DMS53 (cell line): Measurements from ENCODE around the gene CDH4.

Experiments
- DNase-seq: peaks from one replicate; lab custom pipeline; 2025; lab: John Stamatoyannopoulos, UW

The CDH4 gene

DNA sequence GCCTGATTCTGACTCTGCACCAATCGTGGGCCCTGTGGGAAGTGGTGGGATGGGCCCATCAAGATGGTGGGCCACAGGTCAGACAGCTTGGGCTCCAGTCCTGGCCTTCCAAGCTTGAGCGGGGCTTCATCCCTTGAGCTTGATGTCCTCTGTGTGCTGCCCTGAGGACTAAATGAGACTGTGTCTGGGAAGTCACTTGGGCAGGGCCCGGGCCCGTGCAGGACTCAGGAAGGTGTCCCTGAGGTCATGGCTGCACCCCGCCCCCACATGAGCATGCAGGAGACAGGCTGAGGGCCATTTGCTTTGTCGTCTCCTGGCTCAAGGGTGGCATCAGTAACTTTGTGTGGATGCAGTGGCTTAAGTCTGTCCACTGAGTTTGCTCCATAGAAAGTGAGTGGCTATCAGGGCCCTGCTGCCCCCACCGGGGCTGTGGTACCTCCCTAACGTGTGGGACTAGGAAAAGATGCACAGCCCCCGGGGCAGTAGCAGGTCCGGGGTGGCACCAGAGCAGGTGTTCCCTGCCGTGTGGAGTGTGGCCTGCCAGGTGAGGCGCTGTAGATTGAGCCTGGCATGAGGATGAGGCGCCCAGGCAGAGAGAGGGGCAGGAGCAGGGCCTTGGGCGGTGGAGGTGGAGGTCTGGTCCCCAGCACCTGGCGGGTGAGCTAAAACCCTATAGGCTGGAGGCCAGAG, 515.0 kb downstream of the CDH4 start:
- no peak for DNase-seq

DNA sequence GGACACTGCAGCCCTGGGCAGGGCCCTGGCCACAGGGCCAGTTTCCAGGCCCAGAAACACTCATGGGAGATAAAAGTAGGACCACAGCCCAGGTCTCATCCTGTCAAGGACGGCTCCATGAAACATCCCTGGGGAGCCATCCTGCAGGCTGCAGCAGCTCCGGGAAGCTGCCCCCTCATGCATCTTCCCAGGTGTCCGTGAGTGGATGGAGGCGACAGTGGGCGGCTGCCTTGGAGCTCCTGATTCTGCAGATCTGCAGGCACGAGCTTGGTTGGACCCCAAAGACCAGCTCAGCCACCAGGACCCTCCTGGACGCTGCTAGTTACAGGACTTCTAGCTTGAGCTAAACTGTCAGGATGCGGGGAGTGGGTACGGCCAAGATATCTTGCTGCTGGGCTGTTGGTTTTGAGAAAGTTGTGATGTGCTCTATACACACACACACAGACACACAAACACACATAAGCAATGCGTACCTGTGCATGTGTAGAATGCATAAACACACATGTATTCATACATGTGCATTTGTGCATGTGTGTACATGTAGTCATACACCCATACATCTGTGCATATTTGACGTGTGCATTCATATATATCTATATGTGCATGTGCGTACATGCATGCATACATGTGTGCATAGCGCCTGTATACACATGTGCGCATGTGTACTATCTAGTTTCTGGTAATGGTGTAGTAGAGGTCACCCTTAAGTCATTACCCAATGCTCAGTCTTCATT, 515.9 kb downstream of the CDH4 start:
- DNase-seq, result no peak

DNA sequence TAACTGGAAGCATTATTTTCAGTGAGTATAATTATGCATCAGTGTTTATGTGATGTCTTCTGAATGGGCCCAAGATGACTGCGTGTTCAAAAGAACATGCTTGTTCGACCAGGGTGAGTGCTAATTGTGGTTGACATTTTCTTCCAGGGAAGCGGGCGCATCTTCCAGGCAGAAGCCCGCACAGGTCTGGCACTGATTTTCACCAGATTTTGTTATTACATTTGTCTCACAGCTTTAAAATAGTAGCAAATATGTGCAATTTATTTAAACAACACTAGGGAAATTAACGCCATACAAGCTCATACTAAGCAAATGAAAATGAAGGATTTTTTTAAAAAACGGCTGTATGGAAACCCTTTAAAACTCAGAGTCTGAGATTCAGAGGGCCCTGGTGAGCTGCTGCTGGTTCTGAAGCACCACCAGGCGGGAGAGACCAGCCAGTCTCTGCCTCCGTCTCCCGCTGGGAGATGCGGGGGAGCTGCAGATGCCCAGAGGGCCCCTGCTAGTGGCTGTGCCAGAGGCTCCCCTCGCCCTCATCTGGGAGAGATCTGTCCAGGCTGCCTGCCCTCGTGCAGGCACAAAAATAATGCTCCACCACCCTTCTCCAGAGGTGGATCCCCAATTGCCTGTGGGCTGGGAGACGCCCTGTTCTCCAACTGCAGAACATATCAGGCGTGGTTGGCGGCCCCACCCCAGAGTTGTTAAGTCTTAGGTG, 516.7 kb downstream of the CDH4 start:
- DNase-seq, result no peak

DNA sequence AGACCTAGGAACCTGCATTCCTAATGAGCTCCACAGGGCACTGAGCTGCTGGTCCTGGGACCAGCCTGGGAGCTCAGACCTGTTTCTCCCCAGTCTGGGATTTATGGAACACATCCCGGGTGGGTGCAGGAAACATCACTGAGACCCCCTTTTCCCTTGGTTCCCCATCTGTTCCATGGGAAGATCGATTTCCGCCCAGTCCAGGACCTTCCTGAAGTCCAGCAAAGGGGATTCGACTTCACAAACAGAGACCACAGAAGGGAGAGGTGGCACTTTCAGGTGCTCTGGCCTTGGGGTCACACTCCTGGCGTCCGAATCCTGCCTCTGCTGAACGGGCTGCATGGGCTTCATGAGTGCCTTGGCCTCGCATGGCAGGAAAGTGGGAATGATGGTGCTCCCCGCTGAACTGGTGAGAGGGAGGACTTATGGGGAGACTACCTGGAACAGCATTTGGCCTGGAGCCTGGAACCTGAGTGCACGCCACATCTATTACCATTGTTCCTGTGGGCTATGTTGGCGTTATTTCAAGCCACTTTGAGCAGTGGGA, 517.3 kb downstream of the CDH4 start:
- DNase-seq, result no peak

DNA sequence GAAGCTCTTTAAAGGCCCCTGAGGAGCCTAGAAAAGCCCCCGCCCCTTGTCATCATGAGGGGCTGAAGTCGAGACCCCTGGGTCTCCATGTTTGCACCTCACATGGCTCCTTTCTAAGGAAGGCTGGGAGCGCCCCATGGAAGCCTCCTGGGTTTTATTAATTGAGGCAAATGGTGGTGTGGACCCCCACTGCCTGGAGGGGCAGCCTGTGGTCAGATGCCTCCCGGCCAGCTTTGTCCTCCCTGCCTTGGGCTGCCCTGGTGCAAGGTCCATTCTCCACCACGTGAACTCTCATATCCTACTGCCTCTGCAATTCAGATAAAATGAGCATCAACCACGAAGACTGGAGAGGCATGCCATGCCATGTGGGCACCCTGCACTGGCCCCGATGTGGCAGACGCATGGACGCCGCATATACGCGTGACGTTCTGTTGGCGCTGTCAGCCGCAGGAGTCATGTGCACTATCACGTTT, 518.1 kb downstream of the CDH4 start:
- no peak for DNase-seq

DNA sequence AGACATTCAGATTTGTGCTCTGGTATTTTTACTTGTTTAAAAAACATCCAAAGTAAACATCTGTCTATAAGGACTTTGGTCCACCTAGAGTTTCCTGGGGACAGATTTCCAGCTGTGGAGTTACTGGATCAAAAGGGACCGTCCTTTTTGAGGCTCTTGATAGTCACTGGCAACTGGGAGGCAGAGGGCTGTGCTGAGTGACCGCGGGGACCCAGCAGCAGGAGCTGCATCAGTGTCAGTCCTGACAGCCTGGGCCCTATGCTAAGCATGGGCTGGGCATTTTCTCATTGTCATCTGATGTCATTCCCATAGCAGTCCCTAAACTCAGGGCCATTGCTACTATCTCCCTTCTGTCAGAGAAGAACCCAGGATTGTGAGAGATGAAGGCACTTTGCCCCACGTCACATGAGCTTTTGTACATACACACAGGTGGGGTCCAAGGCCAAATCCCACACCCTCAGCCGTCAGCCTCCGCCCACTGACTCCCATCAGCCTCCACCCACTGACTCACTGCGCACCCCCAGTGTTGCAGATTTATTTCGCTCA, 519.8 kb downstream of the CDH4 start:
- no peak for DNase-seq

DNA sequence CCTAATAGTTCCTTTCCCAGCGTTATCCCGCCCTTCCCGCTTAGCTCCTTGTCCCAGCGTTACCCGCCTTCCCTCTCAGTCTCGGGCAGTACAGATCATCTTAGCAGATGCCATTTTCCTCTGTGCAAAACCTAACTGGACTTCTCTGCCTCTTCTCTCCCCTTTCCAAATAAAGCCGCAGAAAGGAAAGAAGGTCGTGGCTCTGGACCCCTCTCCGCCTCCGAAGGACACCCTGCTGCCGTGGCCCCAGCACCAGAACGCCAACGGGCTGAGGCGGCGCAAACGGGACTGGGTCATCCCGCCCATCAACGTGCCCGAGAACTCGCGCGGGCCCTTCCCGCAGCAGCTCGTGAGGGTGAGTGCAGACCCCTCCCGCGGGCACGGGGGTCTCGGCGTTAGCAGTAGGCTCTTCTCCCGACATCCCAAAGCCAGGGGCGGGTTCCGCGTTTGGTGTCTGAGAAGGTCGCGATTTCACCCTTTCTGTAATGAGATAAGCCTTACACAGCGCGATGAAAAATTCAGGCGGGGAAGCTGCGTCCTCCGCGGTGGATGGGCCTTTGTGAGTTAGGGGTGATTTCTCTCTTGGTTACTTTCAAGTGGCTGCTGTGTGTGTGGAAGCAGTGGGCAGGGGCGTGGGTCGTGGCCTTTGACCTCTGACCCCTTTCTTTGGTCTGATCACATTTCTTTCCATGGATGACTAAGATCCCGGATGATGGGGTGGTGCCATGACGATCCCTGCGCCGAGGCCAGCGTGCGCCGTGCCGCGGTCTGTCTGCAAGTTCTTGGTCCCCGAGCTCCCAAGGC, 521.0 kb downstream of the CDH4 start:
- no peak for DNase-seq

DNA sequence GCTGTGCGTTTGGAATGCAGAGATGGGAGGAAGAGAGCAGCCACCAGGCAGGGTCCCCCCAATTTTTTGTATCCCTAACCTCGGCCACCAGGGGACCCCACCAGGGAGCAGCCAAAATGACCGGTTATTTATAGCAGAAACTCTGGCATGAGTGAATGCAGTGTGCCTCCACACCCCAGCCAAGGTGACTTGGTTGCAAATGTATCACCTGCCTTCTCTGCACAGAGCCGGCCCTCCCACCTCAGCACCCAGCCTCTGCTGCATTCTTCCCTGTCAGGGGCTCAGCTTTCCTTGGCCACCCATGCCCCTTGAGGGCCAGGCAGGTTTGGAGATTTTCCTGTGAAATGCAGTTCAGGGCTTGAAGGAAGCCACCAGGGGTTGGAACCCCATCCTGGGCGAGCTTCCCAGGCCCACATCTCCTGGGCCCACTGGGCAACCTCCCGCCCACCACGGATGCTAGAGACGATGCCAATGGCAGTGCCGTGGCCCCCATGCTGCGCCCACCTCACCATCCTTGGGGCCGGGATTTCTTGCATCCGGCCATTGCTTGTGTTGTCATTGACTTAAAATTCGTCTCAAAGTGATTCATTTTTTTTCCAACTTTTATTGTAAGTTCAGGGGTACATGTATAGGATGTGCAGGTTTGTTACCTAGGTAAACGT, 522.0 kb downstream of the CDH4 start:
- no peak for DNase-seq

DNA sequence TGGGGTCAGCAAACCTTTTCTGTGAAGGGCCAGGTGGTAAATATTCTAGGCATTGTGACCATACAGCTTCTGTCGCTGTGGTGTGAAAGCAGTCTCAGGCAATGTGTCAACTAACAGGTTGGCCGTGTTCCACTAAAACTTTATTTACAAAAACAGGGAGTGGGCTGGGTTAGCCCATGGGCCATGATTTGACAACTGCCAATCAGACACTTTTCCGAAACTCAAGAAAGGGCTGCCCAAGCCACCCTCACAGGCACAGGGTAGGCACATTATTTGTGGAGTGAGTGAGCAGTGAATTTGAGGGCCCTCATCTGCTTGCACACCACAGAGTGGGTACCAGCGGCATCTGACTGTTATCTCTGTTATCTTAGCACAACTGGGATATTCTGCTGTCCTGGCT, 523.4 kb downstream of the CDH4 start:
- no peak for DNase-seq

DNA sequence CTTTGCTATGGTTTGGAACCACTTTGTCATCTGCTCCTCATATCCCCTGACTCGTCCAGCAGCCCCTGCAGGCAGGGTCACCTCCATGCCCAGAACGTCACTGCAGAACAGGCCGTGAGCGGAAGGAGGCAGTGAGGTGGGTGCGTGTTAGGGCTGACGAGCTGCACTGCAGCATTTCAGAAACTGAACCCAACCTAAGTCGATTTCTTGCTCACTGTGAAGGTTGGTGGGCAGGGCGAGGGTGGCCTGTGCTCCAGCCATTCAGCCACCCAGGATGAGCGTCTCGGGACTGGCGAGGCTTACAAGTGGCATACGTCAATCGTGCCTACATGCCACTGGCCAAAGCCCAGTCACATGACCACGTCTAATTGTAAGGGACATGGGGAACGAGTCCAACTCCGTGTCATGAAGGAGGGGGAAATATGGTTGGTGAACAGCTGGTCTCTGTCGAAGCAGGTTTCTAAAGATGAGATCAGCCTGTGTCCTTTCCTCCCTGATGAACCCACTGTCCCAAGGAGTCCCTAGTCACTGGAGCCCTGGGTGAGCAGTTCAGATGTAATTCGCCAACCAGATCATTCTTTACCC, 524.5 kb downstream of the CDH4 start:
- no peak for DNase-seq

DNA sequence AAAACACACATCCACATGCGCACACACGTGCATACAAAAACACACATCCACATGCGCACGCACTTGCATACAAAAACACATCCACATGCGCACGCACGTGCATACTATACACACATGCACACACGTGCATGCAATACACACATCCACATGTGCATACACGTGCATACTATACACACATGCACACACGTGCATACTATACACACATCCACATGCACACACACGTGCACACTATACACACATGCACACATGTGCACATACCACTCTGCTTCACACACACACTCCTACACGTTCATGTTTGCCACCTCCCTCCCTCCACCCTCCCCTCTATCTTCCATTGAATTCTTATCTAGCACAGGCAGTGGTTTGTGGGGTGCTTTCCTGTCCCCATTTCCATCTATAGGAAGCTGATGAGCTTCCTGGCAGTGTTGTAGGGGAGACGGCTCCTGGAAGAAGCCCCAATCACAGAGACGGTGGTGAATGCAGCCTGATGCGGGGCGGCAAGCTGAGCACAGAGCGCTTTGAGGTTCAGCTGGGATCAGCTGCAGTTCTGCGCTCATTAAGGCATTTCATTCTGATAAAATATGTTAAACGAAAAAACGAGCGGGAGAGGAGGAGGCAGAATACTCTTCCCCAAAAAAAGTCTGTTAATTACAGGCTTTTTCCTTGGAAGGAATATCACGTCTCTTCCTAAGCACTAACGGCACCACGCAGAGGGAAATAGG, 525.9 kb downstream of the CDH4 start:
- DNase-seq, result no peak

DNA sequence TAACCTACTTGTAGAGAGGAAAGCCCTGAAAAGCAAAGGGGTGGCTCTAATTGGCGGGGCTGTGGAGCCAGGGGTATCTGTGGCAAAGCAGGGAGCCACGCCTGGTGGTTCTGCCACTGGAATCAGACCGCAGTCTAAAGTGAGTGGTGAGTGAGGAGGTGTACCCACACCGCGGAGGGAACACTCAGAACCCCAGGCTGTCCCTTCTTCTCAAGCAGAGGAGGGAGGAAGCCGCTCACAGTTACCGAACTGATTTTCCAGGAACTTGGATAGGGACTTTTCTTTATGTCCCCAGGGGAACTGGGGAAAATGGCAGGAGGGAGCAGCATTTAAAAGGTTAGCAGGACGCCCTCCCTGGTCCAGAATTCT, 526.4 kb downstream of the CDH4 start:
- no peak for DNase-seq

DNA sequence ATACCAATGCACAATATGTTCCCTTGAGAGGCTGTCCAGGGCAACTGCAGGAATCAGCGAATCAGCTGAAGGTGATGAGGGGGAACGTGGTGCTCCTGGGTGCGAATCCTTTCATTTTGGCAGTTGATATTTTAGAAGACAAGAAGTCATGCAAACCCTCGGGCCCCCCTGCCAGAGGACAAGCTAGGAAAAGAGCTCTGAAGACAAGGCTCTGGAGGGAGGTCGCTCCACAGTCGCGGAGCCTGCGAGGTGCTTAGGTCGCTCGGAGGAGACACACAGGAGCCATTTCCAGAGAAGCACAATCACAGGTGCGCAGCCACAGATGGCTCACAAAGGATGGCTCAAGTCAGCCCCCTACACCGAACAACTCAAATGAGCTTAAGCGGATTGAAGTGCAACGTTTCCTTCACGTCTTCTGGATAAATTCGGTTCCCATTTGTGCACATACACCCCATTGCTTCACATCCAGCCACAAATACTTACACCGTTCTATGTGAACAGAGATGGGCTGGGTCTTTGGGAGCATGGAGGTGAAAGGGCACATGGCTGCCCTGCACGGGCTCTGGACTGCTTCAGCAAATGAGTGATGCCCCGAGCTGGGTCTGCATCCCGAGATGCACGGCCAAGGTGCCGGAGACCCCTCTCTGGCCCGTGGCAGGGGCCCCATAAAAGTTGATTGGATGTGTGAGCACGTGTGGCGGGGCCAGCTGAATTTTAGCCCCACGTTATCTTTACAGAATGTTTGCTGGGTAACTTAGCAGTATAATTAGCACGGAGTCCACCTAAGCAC, 527.3 kb downstream of the CDH4 start:
- no peak for DNase-seq

DNA sequence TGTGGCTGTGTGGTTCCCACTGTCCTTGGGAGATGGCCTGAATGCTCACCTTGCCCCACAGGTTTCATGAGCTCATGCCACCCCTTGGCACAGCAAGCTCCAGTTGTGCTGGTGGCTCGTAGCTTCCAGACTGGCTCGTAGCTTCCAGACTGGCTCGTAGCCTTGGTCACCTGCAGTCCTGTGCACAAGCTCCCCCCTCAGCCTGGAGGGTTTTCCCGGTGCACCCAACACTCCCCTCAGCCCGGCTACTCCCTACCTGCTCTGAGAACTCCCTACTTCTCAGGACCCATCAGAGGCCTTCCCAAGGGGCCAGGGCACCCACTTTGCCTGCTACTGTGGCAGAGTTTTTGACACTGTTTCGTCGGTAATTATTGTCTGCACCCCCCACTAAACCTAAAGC, 528.0 kb downstream of the CDH4 start:
- DNase-seq, result no peak

DNA sequence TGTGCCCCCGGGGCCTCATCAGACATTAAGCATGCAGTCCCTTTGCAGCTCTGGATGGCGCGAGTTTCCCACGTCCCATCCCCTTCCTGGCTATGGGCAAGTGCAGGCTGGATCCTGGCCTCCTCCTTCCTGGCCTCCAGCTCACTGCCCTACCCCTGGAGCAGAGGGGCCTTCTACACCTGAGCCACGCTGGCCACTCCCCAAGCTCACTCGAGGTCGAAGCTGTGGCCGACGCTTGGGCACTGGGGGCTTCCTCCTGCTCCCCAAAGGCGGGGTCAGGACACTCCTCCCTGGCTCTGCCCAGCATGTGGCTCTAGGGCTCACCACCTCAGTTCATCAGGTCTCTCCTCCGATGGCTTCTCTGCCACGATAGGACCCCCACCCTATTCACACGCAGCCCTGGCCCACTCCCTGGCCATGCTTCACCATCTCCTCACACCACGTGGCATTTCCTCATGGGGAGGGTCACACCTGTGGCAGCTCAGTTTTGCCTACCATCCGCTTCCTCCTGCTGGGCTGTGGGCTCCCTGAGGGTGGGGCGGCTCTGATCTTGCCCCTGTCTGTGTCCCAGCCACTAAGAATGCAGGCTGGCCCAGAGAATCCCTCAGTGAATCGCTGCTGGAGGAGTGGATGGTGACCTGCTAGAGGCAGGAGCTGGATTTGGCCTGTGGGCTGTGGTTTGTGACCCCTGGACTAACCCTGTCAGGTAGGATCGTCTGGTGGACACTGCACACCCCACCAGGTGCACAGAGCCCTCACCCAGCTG, 532.9 kb downstream of the CDH4 start:
- no peak for DNase-seq

DNA sequence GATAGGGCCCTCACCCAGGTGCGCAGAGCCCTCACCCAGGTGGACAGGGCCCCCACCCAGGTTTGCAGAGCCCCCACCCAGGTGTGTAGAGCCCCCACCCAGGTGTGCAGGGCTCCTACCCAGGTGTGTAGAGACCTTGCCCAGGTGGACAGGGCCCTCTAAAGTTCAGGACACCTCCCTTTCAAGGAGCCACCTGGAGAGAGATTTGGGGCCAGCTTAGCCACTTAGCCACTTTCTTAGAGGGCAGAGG, 533.4 kb downstream of the CDH4 start:
- no peak for DNase-seq

DNA sequence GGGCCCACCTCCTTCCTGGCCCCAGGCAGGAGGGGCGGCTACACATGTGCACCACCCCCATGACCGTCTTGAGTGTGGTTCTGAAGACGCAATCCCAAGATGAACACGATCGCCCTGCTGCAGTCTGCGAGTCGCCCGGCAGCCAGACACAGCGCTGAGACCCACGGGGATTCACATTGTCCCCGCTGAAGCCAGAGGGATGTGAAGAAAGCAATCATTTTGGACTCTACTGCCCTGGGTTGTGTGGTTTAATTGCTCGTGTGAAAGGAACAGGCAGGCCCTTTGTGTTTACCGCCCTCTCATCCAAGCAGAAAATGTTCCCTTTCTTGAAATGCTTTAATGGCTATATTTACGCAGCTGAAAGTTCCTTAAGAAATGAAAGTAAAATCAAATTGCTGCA, 534.2 kb downstream of the CDH4 start:
- DNase-seq, result no peak

DNA sequence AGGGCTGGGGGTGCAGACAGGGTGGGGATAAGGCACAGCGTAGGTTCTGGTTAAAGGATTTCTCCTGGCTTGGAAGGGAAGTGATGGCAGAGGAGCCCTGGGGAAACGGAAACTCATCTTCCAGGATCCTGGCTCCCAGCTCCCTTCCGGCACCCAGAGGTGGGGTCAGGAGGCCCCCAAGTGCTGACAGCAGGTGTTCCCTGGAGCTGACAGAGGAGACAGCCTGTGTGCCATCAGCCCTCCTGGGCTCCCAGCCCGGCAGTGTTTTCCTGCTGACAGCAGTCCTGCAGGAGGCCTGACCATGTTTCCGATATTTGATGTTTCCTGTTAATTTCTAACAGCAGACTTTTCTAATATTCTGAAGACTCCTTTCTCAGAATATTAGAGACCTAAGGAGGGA, 536.3 kb downstream of the CDH4 start:
- DNase-seq, result no peak

DNA sequence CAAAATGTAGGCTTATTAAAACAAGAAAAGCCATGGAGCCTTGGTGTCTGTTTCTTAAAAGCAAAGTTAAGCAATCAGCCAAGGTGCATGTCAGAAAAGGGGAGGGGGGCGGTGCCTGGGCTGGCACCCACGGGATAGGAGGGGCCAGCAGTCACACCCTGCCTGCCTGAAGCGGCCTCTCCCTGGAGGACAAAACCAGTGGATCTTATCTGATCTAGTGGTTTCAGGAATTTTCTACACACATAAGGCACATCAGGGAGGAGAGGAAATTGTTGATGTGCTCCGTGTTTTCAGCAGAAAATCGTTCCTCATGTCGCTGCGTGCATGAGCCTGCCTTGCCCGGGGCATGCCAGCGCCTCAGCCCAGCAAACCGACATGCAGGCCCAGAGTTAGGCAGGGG, 537.3 kb downstream of the CDH4 start:
- DNase-seq, result no peak
